ENCODE measurements around the gene VWA5B2. TPM values are rescaled to one million over a fixed set of nuclear protein-coding genes. Genes with fewer than 3 reads are reported as not detected.
"Not testable (repeated sequence)": the region's sequence is repeated elsewhere in the genome, so short reads cannot be mapped to it uniquely, and the experiment has no call there.

The VWA5B2 gene
- total and polyA plus RNA-seq, 2 of the 13 experiments (the other 11 are each of a cell fraction or from before 2014, with no cell fraction given): 0.03 to 0.04 TPM

GRCh38 chr3:184262764-184263179 lies 33.4 kb downstream of the VWA5B2 start:
- in situ Hi-C loops (cut with HindIII; ENCODE audit: extremely low pct_ligation_motif_present, low pct_unique_long_range_greater_than_20kb): no loop called here
- POLR2A ChIA-PET: interaction anchor here (1.0 to 1.5 kb wide), 2 partner anchors 13 to 22 kb away, joined by 4 read pairs; partner anchors contain the start of gene EEF1AKMT4
- FAIRE-seq (no peak), ATAC-seq (no peak), DNase-seq (ENCODE audit: low spot score) (no peak)
- peak overlapping the region; percentile 18 to 73 (median 50); a peak in 3 of 6 replicates for H3K4me3 ChIP-seq (replicated peaks in 1 of 3; ENCODE audit: insufficient read depth in 1 of 3, low read depth in 2 of 3, low read length in 3 of 3)
- 0 out of 5 replicates have a peak, but pooled peaks cover 0 to 1% of the 10 kb centered on the region in 2 experiments for H3K36me3 ChIP-seq (replicated peaks in 1 of 2; ENCODE audit: control insufficient read depth in 1 of 2, insufficient read depth in 2 of 2, low read length in 2 of 2)
- peak overlapping the region; percentile 92 for H3K4me2 ChIP-seq (ENCODE audit: low read depth, low read length)
- H3K9ac ChIP-seq (ENCODE audit: insufficient read depth, low read depth, low read length): no peak overlapping the region
- H3K27ac ChIP-seq (ENCODE audit: extremely low read length, insufficient read depth, low read length): no peak overlapping the region
- H4K20me1 ChIP-seq (ENCODE audit: insufficient read depth, low read length): peaks cover 12% of the 10 kb centered on the region; the same call in 1 of the 2 replicates
- no peaks in the 10 kb centered on the region for H3K9me3 ChIP-seq (ENCODE audit: low read length)
- BruUV-seq (replicated peaks): no TSS peak
- H3K79me2 ChIP-seq (ENCODE audit: insufficient read depth, low read length): no peaks in the 10 kb centered on the region
- H3K4me1 ChIP-seq (ENCODE audit: insufficient read depth, low read length): peaks cover 24% of the 10 kb centered on the region
- H2AFZ ChIP-seq (ENCODE audit: low read length): no peak overlapping the region
- intact Hi-C loops (cut with micrococcal nuclease; ENCODE audit: unreplicated experiment): loop anchor here (2.0 kb wide), 1 partner anchor 36 kb away; the partner anchor contains the start of gene PSMD2
- H3K27me3 ChIP-seq (ENCODE audit: control insufficient read depth in 1 of 2, insufficient read depth in 2 of 2, low read length in 2 of 2): peaks cover 3 to 27% of the 10 kb centered on the region in 2 experiments
- WGBS (ENCODE audit: low lambda C conversion rate): 67% methylated on average over 2 of the region's 15 CpGs
- TF ChIP-seq SP4 (CRISPR knock-in tag; IDR thresholded peaks at IDR 0.05) (0 out of 2 replicates have a peak, but pooled peaks have one; percentile 20), ATF7 (IDR thresholded peaks at IDR 0.05) (no peak), ATF7 (CRISPR knock-in tag; IDR thresholded peaks at IDR 0.05) (no peak)
- TF ChIP-seq, protein P1, sequence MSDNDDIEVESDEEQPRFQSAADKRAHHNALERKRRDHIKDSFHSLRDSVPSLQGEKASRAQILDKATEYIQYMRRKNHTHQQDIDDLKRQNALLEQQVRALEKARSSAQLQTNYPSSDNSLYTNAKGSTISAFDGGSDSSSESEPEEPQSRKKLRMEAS (IDR thresholded peaks at IDR 0.05): 0 out of 2 replicates have a peak, but pooled peaks have one; percentile 0
- CTCF ChIA-PET (ENCODE audit: low intra/inter-chr PET ratio, low total read pairs): no interaction called here

- CTCF ChIA-PET (ENCODE audit: low intra/inter-chr PET ratio, low total read pairs); ATAC-seq; H2AFZ ChIP-seq (ENCODE audit: low read length); H3K79me2 ChIP-seq (ENCODE audit: insufficient read depth, low read length); POLR2A ChIA-PET; FAIRE-seq; H3K9me3 ChIP-seq (ENCODE audit: low read length); H3K4me3 ChIP-seq (replicated peaks in 1 of 3; ENCODE audit: insufficient read depth in 1 of 3, low read depth in 2 of 3, low read length in 3 of 3); H4K20me1 ChIP-seq (ENCODE audit: insufficient read depth, low read length); H3K36me3 ChIP-seq (replicated peaks in 1 of 2; ENCODE audit: control insufficient read depth in 1 of 2, insufficient read depth in 2 of 2, low read length in 2 of 2); H3K4me1 ChIP-seq (ENCODE audit: insufficient read depth, low read length); intact Hi-C loops (cut with micrococcal nuclease; ENCODE audit: unreplicated experiment); H3K27ac ChIP-seq (ENCODE audit: extremely low read length, insufficient read depth, low read length); in situ Hi-C loops (cut with HindIII; ENCODE audit: extremely low pct_ligation_motif_present, low pct_unique_long_range_greater_than_20kb); BruUV-seq (replicated peaks); H3K9ac ChIP-seq (ENCODE audit: insufficient read depth, low read depth, low read length); DNase-seq (ENCODE audit: low spot score); H3K4me2 ChIP-seq (ENCODE audit: low read depth, low read length): not testable (repeated sequence)
- peak; percentile 74; the same call in 1 of the 2 replicates for TF ChIP-seq ZNF431 (CRISPR knock-in tag; IDR thresholded peaks at IDR 0.05; ENCODE audit: borderline replicate concordance, low read depth)
- 67% methylated on average over 1 of the region's 1 CpG for WGBS (ENCODE audit: low lambda C conversion rate)
- H3K27me3 ChIP-seq (ENCODE audit: control insufficient read depth in 1 of 2, insufficient read depth in 2 of 2, low read length in 2 of 2): peaks cover 0 to 13% of the 10 kb centered on the region in 2 experiments; a peak in 2 of 5 replicates
These were observed 37.9 kb downstream of the VWA5B2 start for GRCh38 chr3:184267249-184267648.

All from HepG2 (cell line).